IMR-90 (cell line): ENCODE measurements around the gene AKNA. TPM values are rescaled to one million over a fixed set of nuclear protein-coding genes. Genes with fewer than 3 reads are reported as not detected.

Experiments
- CTCF ChIP-seq: conservative IDR thresholded peaks from 2 replicates; pipeline ENCODE4 v1.5.1; 2012; ENCODE audit warnings: mild to moderate bottlenecking, low read depth, low read length, improper control_type of control experiment
- polyA plus RNA-seq, 3 experiments: library from polyadenylated mRNA; depleted of rRNA; stranded (reverse); fragments of >200 nt; gene quantifications; 2 replicates each; pipeline ENCODE4 v1.2.3, GENCODE V29; 2012; ENCODE audit warnings: low replicate concordance in 1 of 3
- total RNA-seq: library from RNA; depleted of rRNA; stranded (reverse); fragments of >200 nt; gene quantifications from 2 replicates; pipeline ENCODE4 v1.2.3, GENCODE V29; 2012

The AKNA gene
- total and polyA plus RNA-seq, 2 of the 4 experiments (the other 2 are of a cell fraction) = 2.7 to 7.3 TPM

- TF ChIP-seq CTCF = no peak
Measured at GRCh38 chr9:114376586-114377445, 11.0 kb downstream of the AKNA start (continued).
